HepG2 (cell line): Measurements from ENCODE around the gene COX4I2. TPM values are rescaled to one million over a fixed set of nuclear protein-coding genes. Genes with fewer than 3 reads are reported as not detected.

Source experiments
- CC2D1A ChIP-seq: sonication (generic); formaldehyde crosslinking; IDR thresholded peaks from 2 replicates; pipeline ENCODE4 v1.8.1; 2023; ENCODE audit warnings: mild to moderate bottlenecking, missing genetic modification reagents
- DMAP1 ChIP-seq: IDR thresholded peaks from 2 replicates; pipeline ENCODE4 v1.6.1; 2016
- FOXA1 ChIP-seq, 2 experiments: fragments of 450-650 bp in 1 of 2; sonication (generic) in 1 of 2; formaldehyde crosslinking in 1 of 2; IDR thresholded peaks; 2 replicates each; pipeline versions ENCODE4 v1.4.0 to v1.6.1; 2016 to 2020; ENCODE audit warnings: missing genetic modification reagents in 1 of 2
- HMG20B ChIP-seq: conservative IDR thresholded peaks from 2 replicates; pipeline ENCODE4 v1.6.1; 2016; ENCODE audit warnings: missing genetic modification reagents, missing compliant biosample characterization
- HNF1A ChIP-seq, 2 experiments: sonication (generic) in 1 of 2; formaldehyde crosslinking in 1 of 2; IDR thresholded peaks; 2 replicates each; pipeline versions ENCODE4 v1.4.0 to v1.6.1; 2016 to 2020; ENCODE audit warnings: borderline replicate concordance in 1 of 2, low read depth in 1 of 2, mild to moderate bottlenecking in 1 of 2, missing genetic modification reagents in 1 of 2
- HNRNPUL1 ChIP-seq: fragments of 200-400 bp; formaldehyde crosslinking; IDR thresholded peaks from 2 replicates; pipeline ENCODE4 v1.6.1; 2017; ENCODE audit warnings: low read depth, mild to moderate bottlenecking, low read length, moderate library complexity
- IRF2 ChIP-seq: IDR thresholded peaks from 2 replicates; pipeline ENCODE4 v1.6.1; 2018; ENCODE audit warnings: missing genetic modification reagents, missing compliant biosample characterization
- JUN ChIP-seq: sonication (generic); formaldehyde crosslinking; IDR thresholded peaks from 2 replicates; pipeline ENCODE4 v1.4.0; 2020; ENCODE audit warnings: mild to moderate bottlenecking, missing genetic modification reagents
- MTA3 ChIP-seq: sonication (generic); formaldehyde crosslinking; IDR thresholded peaks from 2 replicates; pipeline ENCODE4 v1.4.0; 2020; ENCODE audit warnings: missing genetic modification reagents
- PBX2 ChIP-seq: IDR thresholded peaks from 2 replicates; pipeline ENCODE4 v1.6.1; 2016; ENCODE audit warnings: control low read depth
- POLR2G ChIP-seq: fragments of 200-400 bp; formaldehyde crosslinking; IDR thresholded peaks from 2 replicates; pipeline ENCODE4 v1.6.1; 2018; ENCODE audit warnings: mild to moderate bottlenecking, low read depth, low read length, moderate library complexity
- PPARG ChIP-seq: conservative IDR thresholded peaks from 2 replicates; pipeline ENCODE4 v1.6.1; 2016; ENCODE audit warnings: missing biosample characterization, missing genetic modification reagents
- THAP11 ChIP-seq: IDR thresholded peaks from 2 replicates; pipeline ENCODE4 v1.6.1; 2016; ENCODE audit warnings: missing biosample characterization, missing genetic modification reagents
- USF2 ChIP-seq, 2 experiments: sonication (generic) in 1 of 2; formaldehyde crosslinking in 1 of 2; IDR thresholded peaks; 2 replicates each; pipeline versions ENCODE4 v1.5.1 to v1.6.1; 2011 to 2020; ENCODE audit warnings: borderline replicate concordance in 1 of 2, low read depth in 1 of 2, low read length in 1 of 2, mild to moderate bottlenecking in 1 of 2, missing genetic modification reagents in 1 of 2, moderate library complexity in 1 of 2
- ZBTB1 ChIP-seq: sonication (generic); formaldehyde crosslinking; IDR thresholded peaks from 2 replicates; pipeline ENCODE4 v1.4.0; 2020; ENCODE audit warnings: missing genetic modification reagents, borderline replicate concordance
- ZC3H13 ChIP-seq: sonication (generic); formaldehyde crosslinking; IDR thresholded peaks from 2 replicates; pipeline ENCODE4 v1.8.1; 2023; ENCODE audit warnings: mild to moderate bottlenecking, missing genetic modification reagents, moderate library complexity
- ZNF225 ChIP-seq: sonication (generic); formaldehyde crosslinking; IDR thresholded peaks from 2 replicates; pipeline ENCODE4 v1.4.0; 2020; ENCODE audit warnings: mild to moderate bottlenecking, missing genetic modification reagents
- ZNF331 ChIP-seq: sonication (generic); formaldehyde crosslinking; IDR thresholded peaks from 2 replicates; pipeline ENCODE4 v1.4.0; 2020; ENCODE audit warnings: missing genetic modification reagents
- ZNF430 ChIP-seq: sonication (generic); formaldehyde crosslinking; IDR thresholded peaks from 2 replicates; pipeline ENCODE4 v1.9.0; 2021; ENCODE audit warnings: mild to moderate bottlenecking, missing genetic modification reagents
- ZNF543 ChIP-seq: sonication (generic); formaldehyde crosslinking; IDR thresholded peaks from 2 replicates; pipeline ENCODE4 v1.4.0; 2020; ENCODE audit warnings: mild to moderate bottlenecking, missing genetic modification reagents
- ZNF546 ChIP-seq: sonication (generic); formaldehyde crosslinking; conservative IDR thresholded peaks from 2 replicates; pipeline ENCODE4 v1.8.1; 2023; ENCODE audit warnings: mild to moderate bottlenecking, missing genetic modification reagents
- ZNF747 ChIP-seq: sonication (generic); formaldehyde crosslinking; IDR thresholded peaks from 2 replicates; pipeline ENCODE4 v1.8.1; 2023; ENCODE audit warnings: missing genetic modification reagents, mild to moderate bottlenecking, borderline replicate concordance
- polyA plus RNA-seq, 8 experiments: library from polyadenylated mRNA; depleted of rRNA in 3 of 8; stranded (reverse) in 7 of 8; unstranded in 1 of 8; fragments of >200 nt; fragmentation: Illumina TruSeq in 4 of 8; extraction: Trizol in 4 of 8; gene quantifications; 2 replicates each; pipeline versions ENCODE4 v1.2.1 to v1.2.3, GENCODE V29; 2011 to 2016; ENCODE audit warnings: low read depth in 4 of 8, missing spikeins in 1 of 8, mixed read lengths in 1 of 8; ENCODE audit not compliant: insufficient read depth in 1 of 8
- total RNA-seq, 5 experiments: library from RNA; depleted of rRNA; stranded (reverse); fragments of >200 nt; fragmentation: Illumina TruSeq; extraction: Trizol; gene quantifications; 2 replicates each; pipeline ENCODE4 v1.2.3, GENCODE V29; 2016; ENCODE audit warnings: low read depth in 1 of 5

The COX4I2 gene
- total and polyA plus RNA-seq, 2 of the 13 experiments (the other 11 are each of a cell fraction or from before 2014, with no cell fraction given): 1.1 TPM; not detected in 1

GRCh38 chr20:31594558-31595379 is 42.9 kb upstream of the COX4I2 start (continued):
- TF ChIP-seq USF2 (IDR thresholded peaks at IDR 0.05; ENCODE audit: low read depth, low read length) (no peak), USF2 (CRISPR knock-in tag; IDR thresholded peaks at IDR 0.05; ENCODE audit: borderline replicate concordance) (no peak), IRF2 (peak; percentile 58; the same call in 1 of the 2 replicates), THAP11 (CRISPR knock-in tag) (peak; percentile 17; the same call in 1 of the 2 replicates), MTA3 (CRISPR knock-in tag) (no peak), PPARG (peak; percentile 86; the same call in 1 of the 2 replicates), ZNF225 (peak; percentile 26; the same call in 1 of the 2 replicates), HMG20B (no peak), ZNF543 (CRISPR knock-in tag) (peak; percentile 85; the same call in 1 of the 2 replicates), HNRNPUL1 (no peak), ZNF546 (no peak), ZNF331 (peak; percentile 47), DMAP1 (CRISPR knock-in tag) (0 out of 2 replicates have a peak, but pooled peaks have one; percentile 12), FOXA1 (IDR thresholded peaks at IDR 0.05) (no peak; the same call in 1 of the 2 replicates), FOXA1 (CRISPR knock-in tag; IDR thresholded peaks at IDR 0.05) (peak; percentile 28; the same call in 1 of the 2 replicates), CC2D1A (CRISPR knock-in tag) (no peak), JUN (peak; percentile 41; the same call in 1 of the 2 replicates), ZC3H13 (CRISPR knock-in tag) (0 out of 2 replicates have a peak, but pooled peaks have one; percentile 14), ZBTB1 (peak; percentile 28; the same call in 1 of the 2 replicates), PBX2 (CRISPR knock-in tag) (no peak), POLR2G (peak; percentile 78), HNF1A (IDR thresholded peaks at IDR 0.05; ENCODE audit: low read depth) (peak; percentile 60; the same call in 1 of the 2 replicates), HNF1A (CRISPR knock-in tag; IDR thresholded peaks at IDR 0.05; ENCODE audit: borderline replicate concordance) (peak; percentile 84), ZNF430 (0 out of 2 replicates have a peak, but pooled peaks have one; percentile 19), ZNF747 (CRISPR knock-in tag) (no peak)
